ENCODE data around the gene MTMR8. TPM values are rescaled to one million over a fixed set of nuclear protein-coding genes. Genes with fewer than 3 reads are reported as not detected.

MTMR8 gene
- total RNA-seq, 1 experiment from 2014 or later: 1.1 TPM

DNA sequence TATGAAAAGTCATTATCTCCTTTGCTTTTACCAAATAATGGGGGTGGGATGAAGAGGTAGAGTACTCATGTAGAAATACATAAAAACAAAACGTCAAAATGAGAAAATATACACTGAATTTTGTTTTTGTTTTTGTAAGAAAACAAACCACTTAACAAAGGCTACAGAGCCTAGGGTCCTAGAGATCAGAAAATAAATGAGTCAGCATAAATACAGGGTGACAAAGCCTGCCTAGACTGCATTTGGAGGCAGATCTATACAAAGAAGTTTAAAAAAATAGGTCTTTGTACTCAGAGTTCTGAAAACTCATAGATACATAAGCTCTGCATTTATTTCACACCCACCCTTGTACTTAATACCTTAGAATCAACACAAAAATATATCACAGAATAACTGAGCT, 52.4 kb downstream of the MTMR8 start:
- Histone ChIP-seq H3K4me1 (ENCODE audit: control insufficient read depth in 1 of 2, insufficient read depth in 2 of 2, low read length in 2 of 2) (no peaks in the 10 kb centered on the region), H3K79me2 (ENCODE audit: insufficient read depth, low read length) (no peaks in the 10 kb centered on the region), H3K4me2 (ENCODE audit: low read length) (no peak overlapping the region), H3K9me3 (ENCODE audit: control insufficient read depth in 1 of 2, insufficient read depth in 1 of 2, low read depth in 1 of 2, low read length in 2 of 2) (no peaks in the 10 kb centered on the region), H3K9me2 (ENCODE audit: insufficient read depth) (no peaks in the 10 kb centered on the region), H3K27me3 (ENCODE audit: insufficient read depth, low read length) (no peaks in the 10 kb centered on the region), H3K27ac (ENCODE audit: low read depth, low read length) (no peak overlapping the region), H4K20me1 (ENCODE audit: insufficient read depth) (no peaks in the 10 kb centered on the region), H3K9ac (ENCODE audit: low read length) (no peak overlapping the region), H3K4me3 (replicated peaks in 1 of 2; ENCODE audit: low read depth in 1 of 2, low read length in 2 of 2) (no peak overlapping the region), H2AFZ (ENCODE audit: low read depth, low read length, poor library complexity, severe bottlenecking) (no peak overlapping the region), H3K36me3 (ENCODE audit: control insufficient read depth in 1 of 2, insufficient read depth in 2 of 2, low read length in 2 of 2) (no peaks in the 10 kb centered on the region)
- ChIA-PET CTCF (no interaction called here), POLR2A (no interaction called here), RAD21 (ENCODE audit: low non-redundant PET in 1 of 2, low total read pairs in 2 of 2, uncharacterized antibody in 2 of 2, unreplicated experiment in 2 of 2) (no interaction called here)
- DNase-seq (ENCODE audit: low read depth, low spot score) (no peak), ATAC-seq (no peak)
- BruUV-seq (replicated peaks): no TSS peak
- intact Hi-C loops (cut with micrococcal nuclease): no loop called here
- no peak for TF ChIP-seq JUND (IDR thresholded peaks at IDR 0.05)

DNA sequence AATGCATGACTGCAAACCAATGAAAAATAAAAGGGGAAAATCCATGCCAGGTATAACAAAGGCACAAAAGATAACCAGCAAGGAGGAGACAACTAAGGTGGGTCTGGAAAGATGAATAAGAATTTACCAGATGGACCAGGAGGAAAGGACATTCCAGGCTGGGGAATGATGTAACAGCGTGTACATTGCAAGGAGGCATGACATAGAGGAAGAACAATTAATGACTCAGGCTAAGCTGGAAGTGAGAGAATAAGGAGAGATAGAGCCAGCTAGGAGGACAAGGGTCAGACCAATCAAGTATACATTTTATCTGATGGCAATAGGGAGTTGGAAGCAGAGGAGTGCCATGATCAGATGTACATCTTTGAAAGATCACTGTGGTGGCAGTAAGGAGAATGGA, 57.0 kb downstream of the MTMR8 start:
- H3K9me3 ChIP-seq (ENCODE audit: control insufficient read depth in 1 of 2, insufficient read depth in 1 of 2, low read depth in 1 of 2, low read length in 2 of 2): no peaks in the 10 kb centered on the region
- H3K79me2 ChIP-seq (ENCODE audit: insufficient read depth, low read length): no peaks in the 10 kb centered on the region
- ATAC-seq: no peak
- no peaks in the 10 kb centered on the region for H3K27me3 ChIP-seq (ENCODE audit: insufficient read depth, low read length)
- no peaks in the 10 kb centered on the region for H3K4me1 ChIP-seq (ENCODE audit: control insufficient read depth in 1 of 2, insufficient read depth in 2 of 2, low read length in 2 of 2)
- no peak for DNase-seq (ENCODE audit: low read depth, low spot score)
- BruUV-seq (replicated peaks): no TSS peak
- RAD21 ChIA-PET (ENCODE audit: low non-redundant PET in 1 of 2, low total read pairs in 2 of 2, uncharacterized antibody in 2 of 2, unreplicated experiment in 2 of 2): no interaction called here
- H3K36me3 ChIP-seq (ENCODE audit: control insufficient read depth in 1 of 2, insufficient read depth in 2 of 2, low read length in 2 of 2): no peaks in the 10 kb centered on the region
- CTCF ChIA-PET: no interaction called here
- H3K9me2 ChIP-seq (ENCODE audit: insufficient read depth): no peaks in the 10 kb centered on the region
- H3K4me3 ChIP-seq (replicated peaks in 1 of 2; ENCODE audit: low read depth in 1 of 2, low read length in 2 of 2): no peak overlapping the region
- H2AFZ ChIP-seq (ENCODE audit: low read depth, low read length, poor library complexity, severe bottlenecking): no peak overlapping the region
- H3K27ac ChIP-seq (ENCODE audit: low read depth, low read length): no peak overlapping the region
- no peak overlapping the region for H3K4me2 ChIP-seq (ENCODE audit: low read length)
- no peaks in the 10 kb centered on the region for H4K20me1 ChIP-seq (ENCODE audit: insufficient read depth)
- intact Hi-C loops (cut with micrococcal nuclease): no loop called here
- POLR2A ChIA-PET: no interaction called here
- no peak overlapping the region for H3K9ac ChIP-seq (ENCODE audit: low read length)
- TF ChIP-seq ZFX (IDR thresholded peaks at IDR 0.05): no peak
- no peak for TF ChIP-seq FOSL1 (IDR thresholded peaks at IDR 0.05; ENCODE audit: low read depth)
- TF ChIP-seq CBX3 (IDR thresholded peaks at IDR 0.05; ENCODE audit: low read depth): no peak
- no peak for TF ChIP-seq TCF7L2 (IDR thresholded peaks at IDR 0.05; ENCODE audit: borderline replicate concordance, extremely low read depth, insufficient read depth, insufficient read length)
- no peak for TF ChIP-seq SIN3A (IDR thresholded peaks at IDR 0.05; ENCODE audit: low read depth)
- TF ChIP-seq ELF1 (IDR thresholded peaks at IDR 0.05; ENCODE audit: borderline replicate concordance, low read depth): no peak
- no peak for TF ChIP-seq JUND (IDR thresholded peaks at IDR 0.05)
- no peak for TF ChIP-seq ZNF274 (IDR thresholded peaks at IDR 0.05; ENCODE audit: low read depth, low read length)
- no peak for TF ChIP-seq YY1 (IDR thresholded peaks at IDR 0.05; ENCODE audit: extremely low read depth, insufficient replicate concordance, low read depth, low read length)
- TF ChIP-seq, protein P1, sequence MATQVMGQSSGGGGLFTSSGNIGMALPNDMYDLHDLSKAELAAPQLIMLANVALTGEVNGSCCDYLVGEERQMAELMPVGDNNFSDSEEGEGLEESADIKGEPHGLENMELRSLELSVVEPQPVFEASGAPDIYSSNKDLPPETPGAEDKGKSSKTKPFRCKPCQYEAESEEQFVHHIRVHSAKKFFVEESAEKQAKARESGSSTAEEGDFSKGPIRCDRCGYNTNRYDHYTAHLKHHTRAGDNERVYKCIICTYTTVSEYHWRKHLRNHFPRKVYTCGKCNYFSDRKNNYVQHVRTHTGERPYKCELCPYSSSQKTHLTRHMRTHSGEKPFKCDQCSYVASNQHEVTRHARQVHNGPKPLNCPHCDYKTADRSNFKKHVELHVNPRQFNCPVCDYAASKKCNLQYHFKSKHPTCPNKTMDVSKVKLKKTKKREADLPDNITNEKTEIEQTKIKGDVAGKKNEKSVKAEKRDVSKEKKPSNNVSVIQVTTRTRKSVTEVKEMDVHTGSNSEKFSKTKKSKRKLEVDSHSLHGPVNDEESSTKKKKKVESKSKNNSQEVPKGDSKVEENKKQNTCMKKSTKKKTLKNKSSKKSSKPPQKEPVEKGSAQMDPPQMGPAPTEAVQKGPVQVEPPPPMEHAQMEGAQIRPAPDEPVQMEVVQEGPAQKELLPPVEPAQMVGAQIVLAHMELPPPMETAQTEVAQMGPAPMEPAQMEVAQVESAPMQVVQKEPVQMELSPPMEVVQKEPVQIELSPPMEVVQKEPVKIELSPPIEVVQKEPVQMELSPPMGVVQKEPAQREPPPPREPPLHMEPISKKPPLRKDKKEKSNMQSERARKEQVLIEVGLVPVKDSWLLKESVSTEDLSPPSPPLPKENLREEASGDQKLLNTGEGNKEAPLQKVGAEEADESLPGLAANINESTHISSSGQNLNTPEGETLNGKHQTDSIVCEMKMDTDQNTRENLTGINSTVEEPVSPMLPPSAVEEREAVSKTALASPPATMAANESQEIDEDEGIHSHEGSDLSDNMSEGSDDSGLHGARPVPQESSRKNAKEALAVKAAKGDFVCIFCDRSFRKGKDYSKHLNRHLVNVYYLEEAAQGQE (IDR thresholded peaks at IDR 0.05; ENCODE audit: low read depth): no peak
- TF ChIP-seq, protein P2, sequence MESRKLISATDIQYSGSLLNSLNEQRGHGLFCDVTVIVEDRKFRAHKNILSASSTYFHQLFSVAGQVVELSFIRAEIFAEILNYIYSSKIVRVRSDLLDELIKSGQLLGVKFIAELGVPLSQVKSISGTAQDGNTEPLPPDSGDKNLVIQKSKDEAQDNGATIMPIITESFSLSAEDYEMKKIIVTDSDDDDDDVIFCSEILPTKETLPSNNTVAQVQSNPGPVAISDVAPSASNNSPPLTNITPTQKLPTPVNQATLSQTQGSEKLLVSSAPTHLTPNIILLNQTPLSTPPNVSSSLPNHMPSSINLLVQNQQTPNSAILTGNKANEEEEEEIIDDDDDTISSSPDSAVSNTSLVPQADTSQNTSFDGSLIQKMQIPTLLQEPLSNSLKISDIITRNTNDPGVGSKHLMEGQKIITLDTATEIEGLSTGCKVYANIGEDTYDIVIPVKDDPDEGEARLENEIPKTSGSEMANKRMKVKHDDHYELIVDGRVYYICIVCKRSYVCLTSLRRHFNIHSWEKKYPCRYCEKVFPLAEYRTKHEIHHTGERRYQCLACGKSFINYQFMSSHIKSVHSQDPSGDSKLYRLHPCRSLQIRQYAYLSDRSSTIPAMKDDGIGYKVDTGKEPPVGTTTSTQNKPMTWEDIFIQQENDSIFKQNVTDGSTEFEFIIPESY (IDR thresholded peaks at IDR 0.05; ENCODE audit: extremely low read depth, insufficient replicate concordance, low read length): no peak
- TF ChIP-seq SRF (IDR thresholded peaks at IDR 0.05; ENCODE audit: low read depth): no peak
- TF ChIP-seq POLR2A (IDR thresholded peaks at IDR 0.05; ENCODE audit: borderline replicate concordance, extremely low read depth, insufficient read depth, insufficient read length): no peak
- no peak for TF ChIP-seq EGR1 (IDR thresholded peaks at IDR 0.05; ENCODE audit: low read depth)
- no peak for TF ChIP-seq CEBPB (IDR thresholded peaks at IDR 0.05; ENCODE audit: low read depth)
- TF ChIP-seq POLR2AphosphoS5 (IDR thresholded peaks at IDR 0.05; ENCODE audit: low read depth, low read length): no peak
